ENCODE measurements around the gene HCN2.

The HCN2 gene

DNA sequence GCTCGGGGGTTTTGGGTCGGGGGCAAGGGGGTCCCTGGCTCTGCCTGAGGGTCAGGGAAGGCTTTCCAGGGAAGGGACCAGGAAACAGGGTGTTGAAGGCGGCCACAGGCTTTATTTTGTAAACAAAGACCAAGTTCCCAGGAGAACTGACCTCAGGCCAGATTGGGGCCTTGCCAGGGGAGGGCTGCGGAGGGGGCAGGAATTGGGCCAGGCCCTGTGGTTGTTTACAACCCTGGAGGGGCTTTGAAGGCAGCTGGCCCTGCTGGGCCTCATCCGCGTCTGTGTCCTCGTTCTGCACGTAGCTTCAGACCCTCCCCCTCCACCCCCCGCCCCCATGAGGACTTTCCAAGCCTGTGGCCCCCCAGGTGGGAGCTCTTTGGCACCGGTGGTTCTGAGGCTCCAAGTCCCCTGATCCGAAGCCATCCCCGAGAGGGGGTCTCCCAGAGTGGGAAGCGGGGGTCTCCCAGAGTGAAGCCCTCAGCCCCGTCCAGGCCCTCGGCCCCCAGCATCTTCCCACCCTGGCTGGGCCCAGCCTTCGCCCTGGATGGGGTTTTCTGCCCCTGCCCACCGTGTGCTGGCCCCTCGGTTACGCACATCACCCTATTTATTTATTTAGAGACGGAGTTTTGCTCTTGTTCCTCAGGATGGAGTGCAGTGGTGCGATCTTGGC lies 30.8 kb upstream of the HCN2 start:
- no peak for TF ChIP-seq POLR2A (IDR thresholded peaks at IDR 0.05; ENCODE audit: low read length)
- TF ChIP-seq GATA1 (IDR thresholded peaks at IDR 0.05; ENCODE audit: low read depth, low read length), result no peak
- no peak for DNase-seq

DNA sequence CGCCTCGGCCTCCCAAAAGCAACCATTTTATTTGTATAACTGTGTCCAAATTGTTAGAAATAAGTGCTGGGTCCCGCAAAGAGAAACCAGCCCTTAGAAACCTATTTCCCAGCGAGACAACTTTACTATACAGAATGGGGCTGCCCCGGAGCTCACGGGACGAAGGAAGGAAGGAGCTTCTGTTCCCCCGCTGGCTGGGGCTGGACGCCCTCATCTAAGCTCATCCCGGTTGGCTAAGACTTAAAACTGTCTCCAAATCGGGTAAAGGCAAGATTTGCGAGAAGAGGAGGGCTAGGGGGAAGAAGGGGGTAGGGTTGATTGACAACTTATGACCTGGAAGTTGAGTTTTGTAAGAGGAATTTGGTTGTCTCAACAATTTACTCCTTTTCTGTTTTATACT lies 29.6 kb upstream of the HCN2 start:
- TF ChIP-seq POLR2A (IDR thresholded peaks at IDR 0.05; ENCODE audit: low read length) (no peak), GATA1 (IDR thresholded peaks at IDR 0.05; ENCODE audit: low read depth, low read length) (no peak)
- no peak for DNase-seq

DNA sequence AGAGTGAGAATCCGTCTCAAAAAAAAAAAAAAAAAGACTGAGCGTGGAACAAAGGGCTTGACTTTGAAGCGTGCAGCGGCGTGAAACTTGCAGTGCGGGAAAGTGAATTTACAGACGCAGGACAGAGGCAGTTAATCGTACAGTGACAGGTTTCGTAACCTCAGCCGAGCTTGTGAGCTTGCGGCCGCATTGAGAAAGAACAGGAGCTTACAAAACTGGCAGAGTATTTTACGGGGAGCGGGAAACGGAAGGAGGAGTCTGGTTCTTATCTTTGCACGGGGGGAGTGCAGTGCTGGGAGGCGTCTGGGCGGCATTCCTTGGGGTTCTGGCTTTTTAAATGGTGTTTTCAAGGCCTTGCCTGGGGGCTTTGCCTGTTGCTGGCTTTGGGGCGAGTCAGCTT lies 23.3 kb upstream of the HCN2 start:
- peak; percentile 51 to 52 for DNase-seq
- TF ChIP-seq POLR2A (IDR thresholded peaks at IDR 0.05; ENCODE audit: low read length) (no peak), GATA1 (IDR thresholded peaks at IDR 0.05; ENCODE audit: low read depth, low read length) (no peak)

DNA sequence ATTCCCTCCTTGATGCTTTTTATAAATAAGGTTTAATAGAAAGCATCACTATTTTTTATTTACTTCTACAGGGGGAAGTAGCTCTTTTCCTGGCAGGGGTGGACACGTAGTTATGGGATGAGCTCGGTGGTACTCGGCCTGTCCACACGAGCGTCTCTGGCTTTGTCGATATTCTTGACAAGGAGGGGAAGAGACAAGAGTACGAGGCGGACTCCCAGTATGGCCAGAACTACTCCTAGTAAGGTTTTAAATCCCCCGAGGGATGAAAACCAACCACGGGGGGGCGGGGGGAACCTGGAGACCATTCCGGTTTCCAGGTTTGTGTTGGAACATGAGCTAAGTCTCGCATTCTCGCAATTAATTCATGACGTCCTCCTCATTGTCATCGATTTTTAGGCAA lies 22.8 kb upstream of the HCN2 start:
- no peak for DNase-seq
- TF ChIP-seq GATA1 (IDR thresholded peaks at IDR 0.05; ENCODE audit: low read depth, low read length) (no peak), POLR2A (IDR thresholded peaks at IDR 0.05; ENCODE audit: low read length) (no peak)

DNA sequence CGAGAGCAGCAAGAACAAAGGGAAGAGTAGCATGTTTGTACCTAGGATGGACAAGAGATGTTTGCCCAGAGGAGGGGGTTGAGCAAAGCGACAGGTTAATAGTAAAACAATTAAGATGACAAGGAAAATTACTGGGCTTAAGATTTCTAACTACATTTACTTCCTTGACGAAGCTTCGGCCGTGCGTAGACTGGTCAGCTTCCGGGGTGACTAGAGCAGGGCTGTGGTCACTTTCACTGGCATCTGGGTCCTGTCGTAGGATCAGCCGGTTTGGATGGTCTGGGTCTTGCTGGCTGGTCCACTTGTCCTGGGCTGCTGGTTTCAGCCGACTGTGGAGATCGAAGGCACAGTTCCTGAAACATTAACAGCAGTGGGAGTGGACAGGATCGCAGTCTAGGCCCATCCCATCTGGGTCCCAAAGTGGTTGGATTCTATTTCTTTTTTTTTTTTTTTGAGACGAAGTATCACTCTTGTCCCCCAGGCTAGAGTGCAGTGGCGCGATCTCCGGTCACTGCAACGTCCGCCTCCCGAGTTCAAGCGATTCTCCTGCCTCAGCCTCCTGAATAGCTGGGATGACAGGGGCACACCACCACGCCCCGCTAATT lies 22.3 kb upstream of the HCN2 start:
- no peak for DNase-seq
- TF ChIP-seq POLR2A (IDR thresholded peaks at IDR 0.05; ENCODE audit: low read length) (no peak), GATA1 (IDR thresholded peaks at IDR 0.05; ENCODE audit: low read depth, low read length) (no peak)

DNA sequence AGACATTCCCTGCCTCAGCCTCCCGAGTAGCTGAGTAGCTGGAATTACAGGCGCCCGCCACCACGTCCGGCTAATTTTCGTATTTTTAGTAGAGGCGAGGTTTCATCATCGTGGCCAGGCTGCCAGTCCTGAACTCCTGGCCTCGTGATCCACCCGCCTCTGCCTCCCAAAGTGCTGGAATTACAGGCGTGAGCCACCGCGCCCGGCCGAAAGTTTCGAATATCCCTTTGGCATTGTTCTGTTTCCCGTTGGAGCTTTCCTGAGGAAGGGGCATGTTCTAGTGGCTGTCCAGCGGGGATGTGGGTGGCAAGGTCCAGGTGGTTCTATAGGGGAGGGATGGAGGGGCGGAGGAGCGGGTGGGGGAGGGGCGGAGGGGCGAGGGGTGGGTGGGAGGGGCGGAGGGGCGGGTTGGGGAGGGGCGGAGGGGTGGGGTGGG lies 19.4 kb upstream of the HCN2 start:
- TF ChIP-seq POLR2A (IDR thresholded peaks at IDR 0.05; ENCODE audit: low read length) (no peak), GATA1 (IDR thresholded peaks at IDR 0.05; ENCODE audit: low read depth, low read length) (no peak)
- no peak for DNase-seq

DNA sequence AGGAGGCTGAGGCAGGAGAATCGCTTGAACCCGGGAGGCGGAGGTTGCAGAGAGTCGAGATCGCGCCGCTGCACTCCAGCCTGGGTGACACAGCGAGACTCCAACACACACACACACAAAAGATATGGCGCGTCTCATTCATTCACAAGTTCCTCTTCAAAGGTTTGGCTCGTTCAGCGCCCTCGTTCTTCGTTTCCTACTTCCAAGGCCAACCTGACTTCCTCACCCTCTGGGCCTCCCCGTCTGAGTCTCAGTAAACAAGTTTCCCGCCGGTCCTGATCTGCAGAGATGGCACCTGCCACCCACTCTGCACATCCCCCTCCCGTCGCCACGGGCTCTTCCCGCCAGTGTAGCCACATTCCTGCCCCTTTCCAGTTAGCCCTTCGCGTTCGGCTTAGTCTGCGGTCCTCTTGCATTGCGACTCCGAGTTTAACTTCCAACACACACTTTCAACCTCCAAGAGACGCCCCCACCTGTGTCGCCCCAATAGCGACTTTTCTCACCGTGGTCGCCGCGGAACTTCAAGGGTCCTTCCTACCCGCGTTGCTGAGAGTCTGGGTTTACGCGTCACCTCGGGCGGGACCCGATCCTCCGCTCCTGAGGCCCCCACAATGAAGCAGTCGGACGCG lies 18.6 kb upstream of the HCN2 start:
- DNase-seq, result peak; percentile 81 to 83
- peak; percentile 55 for TF ChIP-seq POLR2A (IDR thresholded peaks at IDR 0.05; ENCODE audit: low read length)
- no peak for TF ChIP-seq GATA1 (IDR thresholded peaks at IDR 0.05; ENCODE audit: low read depth, low read length)

DNA sequence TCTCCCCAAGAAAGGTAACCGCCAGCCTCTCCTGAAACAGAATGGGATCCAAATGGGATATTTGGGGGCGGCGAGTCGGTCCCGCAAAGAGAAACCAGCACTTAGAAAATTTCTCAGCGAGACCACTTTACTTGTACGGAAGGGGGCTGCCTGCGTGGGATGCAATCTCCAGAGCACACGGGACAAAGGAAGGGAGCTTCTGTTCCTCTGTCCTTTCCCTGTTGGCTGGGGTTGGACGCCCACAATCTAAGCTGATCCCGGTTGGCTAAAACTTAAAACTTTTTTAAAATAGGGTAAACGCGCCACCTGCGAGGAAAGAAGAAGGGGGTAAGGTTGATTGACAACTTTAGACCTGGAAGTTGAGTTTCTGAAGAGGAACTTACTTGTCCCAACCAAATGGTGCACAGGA lies 18.1 kb upstream of the HCN2 start:
- peak; percentile 79 to 80 for DNase-seq
- no peak for TF ChIP-seq POLR2A (IDR thresholded peaks at IDR 0.05; ENCODE audit: low read length)
- no peak for TF ChIP-seq GATA1 (IDR thresholded peaks at IDR 0.05; ENCODE audit: low read depth, low read length)

DNA sequence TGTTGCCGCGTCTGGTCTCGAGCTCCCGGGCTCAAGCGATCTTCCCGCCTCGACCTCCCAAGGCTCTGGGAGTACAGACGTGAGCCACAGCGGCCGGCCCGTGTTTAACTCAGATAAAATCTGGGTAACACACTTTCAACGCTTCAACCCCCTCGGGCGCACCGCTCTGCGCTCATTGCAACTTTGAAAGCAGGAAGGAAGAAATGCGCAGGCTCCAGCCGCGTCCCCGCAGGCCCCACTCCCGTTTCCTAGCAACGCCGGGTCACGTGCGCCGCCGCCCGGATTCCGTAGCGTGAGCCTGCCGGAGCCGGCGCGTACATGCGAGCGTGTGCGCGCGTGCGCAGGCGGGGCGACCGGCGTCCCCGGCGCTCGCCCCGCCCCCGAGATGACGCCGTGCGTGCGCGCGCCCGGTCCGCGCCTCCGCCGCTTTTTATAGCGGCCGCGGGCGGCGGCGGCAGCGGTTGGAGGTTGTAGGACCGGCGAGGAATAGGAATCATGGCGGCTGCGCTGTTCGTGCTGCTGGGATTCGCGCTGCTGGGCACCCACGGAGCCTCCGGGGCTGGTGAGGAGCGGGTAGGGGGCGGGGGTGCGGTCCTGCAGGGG lies 17.4 kb upstream of the HCN2 start, which contains the start of gene BSG:
Gene BSG (plus strand): TSS at position 457 of the 603 bp plus-strand sequence. CDS start 39 bp downstream, at position 496.
- TF ChIP-seq GATA1 (IDR thresholded peaks at IDR 0.05; ENCODE audit: low read depth, low read length), result no peak
- peak; percentile 98 for TF ChIP-seq POLR2A (IDR thresholded peaks at IDR 0.05; ENCODE audit: low read length)
- peak; percentile 100 for DNase-seq

DNA sequence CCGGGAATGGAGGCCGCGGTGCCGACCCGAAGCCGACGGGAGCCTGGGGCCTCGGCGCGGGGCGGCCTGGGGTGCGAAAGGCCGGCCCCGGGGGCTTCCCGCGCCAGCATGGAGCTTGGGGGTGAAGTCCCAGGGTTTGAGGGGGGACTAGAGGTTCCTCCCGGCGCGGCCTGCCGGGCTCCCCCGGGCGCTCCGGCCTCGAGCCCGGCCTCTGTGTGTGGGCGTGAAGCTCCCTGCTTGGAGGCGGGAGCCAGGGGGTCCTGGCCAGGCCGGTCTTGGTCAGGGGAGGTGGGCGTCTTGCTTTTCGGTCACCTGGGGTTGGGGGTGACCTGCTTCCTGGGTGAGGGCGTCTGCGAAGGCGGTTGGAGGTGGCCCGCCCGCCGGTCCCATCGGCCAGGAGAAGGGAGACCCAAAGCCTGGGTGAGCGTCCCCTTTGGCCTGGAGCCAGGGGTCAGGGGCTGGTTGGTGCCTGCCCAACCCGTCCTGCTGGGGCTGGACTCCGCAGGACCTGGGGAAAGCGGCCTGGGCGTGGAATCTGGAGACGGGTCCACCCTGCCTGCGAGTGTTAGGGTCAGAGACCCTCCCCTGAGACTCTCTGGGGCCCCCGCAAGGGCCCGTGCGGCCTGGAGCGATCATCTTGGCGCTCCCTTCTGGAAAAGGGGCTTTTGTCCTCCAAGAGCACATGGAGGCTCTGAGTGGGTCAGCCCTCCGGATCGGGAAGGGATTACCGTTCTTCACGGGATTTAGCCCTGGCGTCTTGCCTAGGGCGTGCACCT lies 16.8 kb upstream of the HCN2 start:
- DNase-seq, result peak; percentile 75 to 78
- TF ChIP-seq POLR2A (IDR thresholded peaks at IDR 0.05; ENCODE audit: low read length) (peak; percentile 56), GATA1 (IDR thresholded peaks at IDR 0.05; ENCODE audit: low read depth, low read length) (no peak)

DNA sequence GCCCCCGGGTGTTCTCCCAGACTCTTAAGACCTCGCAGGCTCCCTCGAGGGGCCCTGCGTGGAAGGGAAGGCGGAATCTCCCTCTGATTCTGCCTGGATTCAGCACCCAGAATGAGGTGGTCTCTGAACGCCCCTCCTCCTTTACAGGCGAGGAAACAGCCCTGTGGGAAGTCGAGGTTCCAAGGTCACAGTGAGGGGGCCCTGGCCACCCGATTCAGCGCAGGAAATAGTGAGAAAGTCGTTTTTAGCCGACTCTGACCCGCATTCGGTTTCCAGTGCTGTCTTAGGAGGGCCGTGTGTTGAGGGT lies 16.2 kb upstream of the HCN2 start:
- DNase-seq, result no peak
- no peak for TF ChIP-seq GATA1 (IDR thresholded peaks at IDR 0.05; ENCODE audit: low read depth, low read length)
- TF ChIP-seq POLR2A (IDR thresholded peaks at IDR 0.05; ENCODE audit: low read length), result no peak

DNA sequence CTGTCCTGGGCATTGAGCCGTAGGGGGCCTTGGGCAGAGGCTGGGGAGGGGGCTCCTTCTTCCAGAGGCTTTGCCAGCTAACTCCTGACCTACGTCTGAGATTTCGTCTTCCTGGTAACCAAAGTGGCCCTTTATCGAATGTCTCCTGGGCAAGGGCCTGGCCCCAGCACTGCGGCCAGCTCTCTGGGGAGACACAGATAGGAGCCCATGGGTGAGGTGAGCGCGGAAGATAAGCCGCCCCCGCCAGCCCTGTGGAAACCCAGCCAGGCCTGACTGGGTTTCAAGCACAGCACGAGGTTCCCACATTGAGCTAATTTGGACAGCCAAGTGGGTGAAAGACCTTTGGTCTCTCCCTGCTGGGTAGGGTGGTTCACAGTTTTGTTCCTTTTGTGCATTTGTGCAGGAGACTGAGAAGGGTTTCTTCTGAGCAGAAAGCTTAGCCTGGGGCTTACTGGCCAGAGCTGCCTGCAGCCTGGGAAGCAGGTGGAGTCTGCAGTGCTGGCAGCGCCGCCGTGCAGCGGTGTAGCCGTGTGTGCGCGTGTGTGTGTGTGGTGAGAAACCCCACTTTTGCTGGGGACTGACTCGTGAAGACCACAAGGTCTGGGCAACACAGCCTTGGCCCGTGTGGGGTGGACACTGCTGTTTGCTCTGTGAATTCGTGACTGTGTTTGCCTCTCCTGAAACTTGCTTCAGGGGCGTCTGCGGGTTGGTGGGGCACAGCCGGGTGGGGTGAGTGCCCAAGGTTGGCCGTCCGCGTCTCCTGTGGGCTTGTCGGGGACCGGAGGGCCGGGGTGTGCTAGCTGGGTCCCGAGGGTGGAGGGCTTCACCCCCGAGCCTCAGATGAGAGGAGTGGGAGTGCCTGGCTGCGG lies 14.8 kb upstream of the HCN2 start:
- TF ChIP-seq GATA1 (IDR thresholded peaks at IDR 0.05; ENCODE audit: low read depth, low read length) (peak; percentile 97), POLR2A (IDR thresholded peaks at IDR 0.05; ENCODE audit: low read length) (peak; percentile 49)
- DNase-seq, result peak; percentile 96 to 98
